Measurements from ENCODE around the gene HLA-DQB2. TPM values are rescaled to one million over a fixed set of nuclear protein-coding genes. Genes with fewer than 3 reads are reported as not detected.

HLA-DQB2 gene
- total and polyA plus RNA-seq, 2 of the 4 experiments (the other 2 are of a cell fraction): not detected

DNA sequence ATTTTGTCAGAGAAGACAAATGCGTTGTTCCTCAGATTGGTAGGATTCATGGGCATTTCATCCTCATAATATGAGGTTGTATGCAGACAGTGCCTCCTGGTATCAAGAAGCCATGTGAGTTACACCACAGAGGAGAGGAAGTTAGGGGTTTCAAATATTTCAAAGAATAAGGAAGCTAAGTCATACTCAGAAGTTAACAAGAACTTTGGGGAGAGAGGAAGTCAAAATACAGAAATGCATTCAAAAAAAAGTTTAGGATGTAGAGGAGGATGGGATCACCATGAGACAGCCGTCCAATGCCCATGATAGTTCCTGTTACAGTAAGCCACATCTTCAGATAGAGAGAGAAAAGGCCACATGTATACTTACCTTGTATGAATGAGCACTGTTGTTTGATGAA, 31.2 kb upstream of the HLA-DQB2 start:
- Histone ChIP-seq H3K4me2 (ENCODE audit: low read depth, low read length) (no peak overlapping the region), H3K56ac (ENCODE audit: extremely low read depth, insufficient read depth, low read length) (no peak overlapping the region), H3K9me3 (ENCODE audit: control insufficient read depth, insufficient read depth, low read length) (peaks cover 4% of the 10 kb centered on the region), H3K23ac (ENCODE audit: low read depth, low read length) (no peak overlapping the region), H2AK9ac (replicated peaks; ENCODE audit: low read depth, low read length, poor library complexity) (no peak overlapping the region), H3K79me1 (ENCODE audit: low read depth in 1 of 2, low read length in 2 of 2) (no peaks in the 10 kb centered on the region), H3K18ac (ENCODE audit: low read depth, low read length) (no peak overlapping the region), H3K27me3 (ENCODE audit: control insufficient read depth, insufficient read depth, low read length) (peaks cover 28% of the 10 kb centered on the region), H3K36me3 (ENCODE audit: control insufficient read depth, insufficient read depth, low read length) (no peaks in the 10 kb centered on the region), H2AK5ac (ENCODE audit: low read depth, low read length) (no peak overlapping the region), H3K4me1 (ENCODE audit: control insufficient read depth, insufficient read depth, low read length) (no peaks in the 10 kb centered on the region), H4K8ac (ENCODE audit: low read depth in 2 of 2, low read length in 2 of 2) (no peak overlapping the region), H4K91ac (ENCODE audit: insufficient read depth, low read depth, low read length) (no peak overlapping the region), H2BK120ac (ENCODE audit: low read depth, low read length) (no peak overlapping the region), H4K20me1 (ENCODE audit: insufficient read depth, low read length) (no peaks in the 10 kb centered on the region), H3K9ac (ENCODE audit: low read depth, low read length) (no peak overlapping the region), H3K4ac (ENCODE audit: low read depth, low read length) (no peak overlapping the region), H4K5ac (ENCODE audit: low read depth, low read length) (no peak overlapping the region), H2BK20ac (ENCODE audit: low read depth, low read length) (no peak overlapping the region), H2AFZ (replicated peaks; ENCODE audit: low read length, poor library complexity) (no peak overlapping the region), H3K14ac (replicated peaks; ENCODE audit: low read depth, low read length) (no peak overlapping the region), H2BK5ac (ENCODE audit: low read depth, low read length, poor library complexity, severe bottlenecking) (no peak overlapping the region), H3K27ac (ENCODE audit: insufficient read depth, low read length) (no peak overlapping the region), H3K9me1 (ENCODE audit: insufficient read depth, low read length) (no peaks in the 10 kb centered on the region), H2BK15ac (ENCODE audit: low read depth, low read length) (no peak overlapping the region), H3K4me3 (ENCODE audit: insufficient read depth, low read depth, low read length) (no peak overlapping the region)
- ATAC-seq (ENCODE audit: low read depth) (no peak), DNase-seq (no peak)
- dilution Hi-C loops (cut with HindIII; ENCODE audit: low sequenced_read_pairs, unreplicated experiment) (no loop called here), intact Hi-C loops (cut with micrococcal nuclease) (no loop called here), in situ Hi-C loops (cut with MboI; ENCODE audit: low sequenced_read_pairs) (loop anchor here (10.0 kb wide), 1 partner anchor 550 kb away; no protein-coding TSS in a partner anchor)
- no TSS peak for BruUV-seq (replicated peaks)
- WGBS, 2 experiments (ENCODE audit: extremely low coverage in 2 of 2, insufficient read length in 1 of 2): no CpG with 5 or more reads among the region's 2 CpGs
- POLR2A ChIA-PET (ENCODE audit: unreplicated experiment): no interaction called here
- no peak for TF ChIP-seq MAFK (IDR thresholded peaks at IDR 0.05; ENCODE audit: low read depth, low read length)
- no peak for TF ChIP-seq CEBPB (IDR thresholded peaks at IDR 0.05; ENCODE audit: low read depth, low read length)
- TF ChIP-seq, protein P1, sequence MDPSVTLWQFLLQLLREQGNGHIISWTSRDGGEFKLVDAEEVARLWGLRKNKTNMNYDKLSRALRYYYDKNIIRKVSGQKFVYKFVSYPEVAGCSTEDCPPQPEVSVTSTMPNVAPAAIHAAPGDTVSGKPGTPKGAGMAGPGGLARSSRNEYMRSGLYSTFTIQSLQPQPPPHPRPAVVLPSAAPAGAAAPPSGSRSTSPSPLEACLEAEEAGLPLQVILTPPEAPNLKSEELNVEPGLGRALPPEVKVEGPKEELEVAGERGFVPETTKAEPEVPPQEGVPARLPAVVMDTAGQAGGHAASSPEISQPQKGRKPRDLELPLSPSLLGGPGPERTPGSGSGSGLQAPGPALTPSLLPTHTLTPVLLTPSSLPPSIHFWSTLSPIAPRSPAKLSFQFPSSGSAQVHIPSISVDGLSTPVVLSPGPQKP (IDR thresholded peaks at IDR 0.05; ENCODE audit: borderline replicate concordance, low read depth, low read length): no peak
- TF ChIP-seq, protein P2, sequence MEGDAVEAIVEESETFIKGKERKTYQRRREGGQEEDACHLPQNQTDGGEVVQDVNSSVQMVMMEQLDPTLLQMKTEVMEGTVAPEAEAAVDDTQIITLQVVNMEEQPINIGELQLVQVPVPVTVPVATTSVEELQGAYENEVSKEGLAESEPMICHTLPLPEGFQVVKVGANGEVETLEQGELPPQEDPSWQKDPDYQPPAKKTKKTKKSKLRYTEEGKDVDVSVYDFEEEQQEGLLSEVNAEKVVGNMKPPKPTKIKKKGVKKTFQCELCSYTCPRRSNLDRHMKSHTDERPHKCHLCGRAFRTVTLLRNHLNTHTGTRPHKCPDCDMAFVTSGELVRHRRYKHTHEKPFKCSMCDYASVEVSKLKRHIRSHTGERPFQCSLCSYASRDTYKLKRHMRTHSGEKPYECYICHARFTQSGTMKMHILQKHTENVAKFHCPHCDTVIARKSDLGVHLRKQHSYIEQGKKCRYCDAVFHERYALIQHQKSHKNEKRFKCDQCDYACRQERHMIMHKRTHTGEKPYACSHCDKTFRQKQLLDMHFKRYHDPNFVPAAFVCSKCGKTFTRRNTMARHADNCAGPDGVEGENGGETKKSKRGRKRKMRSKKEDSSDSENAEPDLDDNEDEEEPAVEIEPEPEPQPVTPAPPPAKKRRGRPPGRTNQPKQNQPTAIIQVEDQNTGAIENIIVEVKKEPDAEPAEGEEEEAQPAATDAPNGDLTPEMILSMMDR (conservative IDR thresholded peaks at IDR 0.05; ENCODE audit: low read depth, low read length): no peak
- no peak for TF ChIP-seq RAD21 (IDR thresholded peaks at IDR 0.05; ENCODE audit: low read length)
- TF ChIP-seq POLR2A (IDR thresholded peaks at IDR 0.05; ENCODE audit: low read depth, low read length): no peak
- no peak for TF ChIP-seq SMC3 (IDR thresholded peaks at IDR 0.05; ENCODE audit: low read depth, low read length)
- no peak for TF ChIP-seq BHLHE40 (IDR thresholded peaks at IDR 0.05; ENCODE audit: low read depth, low read length)
- TF ChIP-seq NFE2L2 (IDR thresholded peaks at IDR 0.05; ENCODE audit: low read depth, low read length): no peak
- TF ChIP-seq CHD1 (IDR thresholded peaks at IDR 0.05; ENCODE audit: low read depth, low read length): no peak
- TF ChIP-seq RCOR1 (IDR thresholded peaks at IDR 0.05; ENCODE audit: insufficient replicate concordance, low read length): no peak
- TF ChIP-seq, protein P3, sequence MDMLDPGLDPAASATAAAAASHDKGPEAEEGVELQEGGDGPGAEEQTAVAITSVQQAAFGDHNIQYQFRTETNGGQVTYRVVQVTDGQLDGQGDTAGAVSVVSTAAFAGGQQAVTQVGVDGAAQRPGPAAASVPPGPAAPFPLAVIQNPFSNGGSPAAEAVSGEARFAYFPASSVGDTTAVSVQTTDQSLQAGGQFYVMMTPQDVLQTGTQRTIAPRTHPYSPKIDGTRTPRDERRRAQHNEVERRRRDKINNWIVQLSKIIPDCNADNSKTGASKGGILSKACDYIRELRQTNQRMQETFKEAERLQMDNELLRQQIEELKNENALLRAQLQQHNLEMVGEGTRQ (IDR thresholded peaks at IDR 0.05; ENCODE audit: low read depth, low read length): no peak
- TF ChIP-seq RFX5 (IDR thresholded peaks at IDR 0.05; ENCODE audit: low read depth, low read length): no peak
- TF ChIP-seq MAZ (IDR thresholded peaks at IDR 0.05; ENCODE audit: borderline replicate concordance, low read depth, low read length): no peak
- no peak for TF ChIP-seq MXI1 (IDR thresholded peaks at IDR 0.05; ENCODE audit: borderline replicate concordance, low read depth, low read length)
- TF ChIP-seq FOS (IDR thresholded peaks at IDR 0.05; ENCODE audit: low read depth, low read length): no peak
- CTCF ChIA-PET: no interaction called here
